Memory B cell (primary cell): ENCODE measurements around the gene RNF208.

Experiments used
- ATAC-seq: fragments of 150-1000 bp; cut with Tn5 transposase; 2 replicates; pipeline ENCODE4 v1.10.0; 2021; ENCODE audit warnings: low read depth, mild to moderate bottlenecking, moderate library complexity
- DNase-seq, 2 donors: peaks; one replicate each; pipeline ENCODE4 v3.0.0; 2022; ENCODE audit warnings: low spot score in 2 of 2
- H3K27ac Mint-ChIP-seq: one replicate; pipeline ENCODE4 v1.8.0; 2022; ENCODE audit warnings: mild to moderate bottlenecking, moderate library complexity, mixed read lengths
- H3K27me3 Mint-ChIP-seq: one replicate; pipeline ENCODE4 v1.8.0; 2022; ENCODE audit warnings: mixed read lengths
- H3K36me3 Mint-ChIP-seq: one replicate; pipeline ENCODE4 v1.8.0; 2022; ENCODE audit warnings: mild to moderate bottlenecking, mixed read lengths
- H3K4me1 Mint-ChIP-seq: one replicate; pipeline ENCODE4 v1.8.0; 2022; ENCODE audit warnings: mixed read lengths
- H3K4me3 Mint-ChIP-seq: one replicate; pipeline ENCODE4 v1.8.0; 2022; ENCODE audit warnings: mild to moderate bottlenecking, moderate library complexity, mixed read lengths
- H3K9me3 Mint-ChIP-seq: one replicate; pipeline ENCODE4 v1.8.0; 2022; ENCODE audit warnings: mixed read lengths

The RNF208 gene

GRCh38 chr9:137237759-137238726 is 16.0 kb upstream of the RNF208 start:
- Mint-ChIP-seq H3K36me3 (no peaks in the 10 kb centered on the region), H3K4me1 (peaks cover 22% of the 10 kb centered on the region), H3K27ac (no peak overlapping the region), H3K27me3 (peaks cover 6% of the 10 kb centered on the region), H3K9me3 (no peaks in the 10 kb centered on the region), H3K4me3 (peak overlapping the region; percentile 15)
- no peak for DNase-seq
- no peak for ATAC-seq

- H3K9me3 Mint-ChIP-seq, result no peaks in the 10 kb centered on the region
- no peaks in the 10 kb centered on the region for H3K36me3 Mint-ChIP-seq
- ATAC-seq (no peak), DNase-seq (no peak)
- H3K27ac Mint-ChIP-seq, result no peak overlapping the region
- H3K27me3 Mint-ChIP-seq, result peaks cover 6% of the 10 kb centered on the region
- no peak overlapping the region for H3K4me3 Mint-ChIP-seq
- H3K4me1 Mint-ChIP-seq, result peaks cover 15% of the 10 kb centered on the region
Observed at GRCh38 chr9:137236936-137237421, 14.9 kb upstream of the RNF208 start.

GRCh38 chr9:137236238-137236935 is 14.3 kb upstream of the RNF208 start:
- ATAC-seq, result peak; percentile 35
- Mint-ChIP-seq H3K4me3 (peak overlapping the region; percentile 43), H3K27ac (peak overlapping the region; percentile 14), H3K36me3 (no peaks in the 10 kb centered on the region), H3K4me1 (peaks cover 15% of the 10 kb centered on the region), H3K9me3 (no peaks in the 10 kb centered on the region), H3K27me3 (peaks cover 8% of the 10 kb centered on the region)
- peak; percentile 92 to 97 for DNase-seq

- peaks cover 15% of the 10 kb centered on the region for H3K4me1 Mint-ChIP-seq
- no peaks in the 10 kb centered on the region for H3K9me3 Mint-ChIP-seq
- H3K4me3 Mint-ChIP-seq, result peak overlapping the region; percentile 78
- H3K36me3 Mint-ChIP-seq, result no peaks in the 10 kb centered on the region
- peaks cover 8% of the 10 kb centered on the region for H3K27me3 Mint-ChIP-seq
- DNase-seq (no peak), ATAC-seq (no peak)
- H3K27ac Mint-ChIP-seq, result no peak overlapping the region
Observed at GRCh38 chr9:137235424-137236237, 13.6 kb upstream of the RNF208 start.

GRCh38 chr9:137234758-137235423 is 12.9 kb upstream of the RNF208 start:
- ATAC-seq (peak; percentile 53), DNase-seq (peak in 1 of 2 donors; percentile 47)
- H3K27me3 Mint-ChIP-seq, result peaks cover 8% of the 10 kb centered on the region
- peak overlapping the region; percentile 78 for H3K4me3 Mint-ChIP-seq
- H3K4me1 Mint-ChIP-seq, result peaks cover 15% of the 10 kb centered on the region
- no peaks in the 10 kb centered on the region for H3K36me3 Mint-ChIP-seq
- H3K27ac Mint-ChIP-seq, result no peak overlapping the region
- H3K9me3 Mint-ChIP-seq, result no peaks in the 10 kb centered on the region

GRCh38 chr9:137234055-137234697 is 12.1 kb upstream of the RNF208 start:
- no peak for ATAC-seq
- Mint-ChIP-seq H3K27ac (no peak overlapping the region), H3K36me3 (no peaks in the 10 kb centered on the region)

GRCh38 chr9:137233143-137233980 is 11.3 kb upstream of the RNF208 start:
- DNase-seq (no peak), ATAC-seq (no peak)
- Mint-ChIP-seq H3K27me3 (peaks cover 9% of the 10 kb centered on the region), H3K4me3 (no peak overlapping the region), H3K36me3 (no peaks in the 10 kb centered on the region), H3K27ac (no peak overlapping the region), H3K4me1 (peaks cover 13% of the 10 kb centered on the region), H3K9me3 (no peaks in the 10 kb centered on the region)

More at GRCh38 chr9:137234055-137234697, 12.1 kb upstream of the RNF208 start:
- Mint-ChIP-seq H3K27me3 (peaks cover 9% of the 10 kb centered on the region), H3K4me1 (peaks cover 15% of the 10 kb centered on the region), H3K4me3 (no peak overlapping the region), H3K9me3 (no peaks in the 10 kb centered on the region)
- DNase-seq, result no peak

GRCh38 chr9:137232510-137232909 is 10.5 kb upstream of the RNF208 start:
- H3K27me3 Mint-ChIP-seq, result peaks cover 11% of the 10 kb centered on the region
- ATAC-seq (no peak), DNase-seq (no peak)
- no peak overlapping the region for H3K4me3 Mint-ChIP-seq
- peaks cover 15% of the 10 kb centered on the region for H3K4me1 Mint-ChIP-seq
- H3K36me3 Mint-ChIP-seq, result peaks cover 2% of the 10 kb centered on the region
- H3K27ac Mint-ChIP-seq, result no peak overlapping the region
- H3K9me3 Mint-ChIP-seq, result no peaks in the 10 kb centered on the region

- no peak overlapping the region for H3K27ac Mint-ChIP-seq
- peaks cover 2% of the 10 kb centered on the region for H3K36me3 Mint-ChIP-seq
- no peaks in the 10 kb centered on the region for H3K9me3 Mint-ChIP-seq
- no peak overlapping the region for H3K4me3 Mint-ChIP-seq
- no peak for DNase-seq
- ATAC-seq, result no peak
- H3K27me3 Mint-ChIP-seq, result peaks cover 12% of the 10 kb centered on the region
- peaks cover 13% of the 10 kb centered on the region for H3K4me1 Mint-ChIP-seq
Observed at GRCh38 chr9:137232101-137232500, 10.1 kb upstream of the RNF208 start.

- Mint-ChIP-seq H3K27ac (no peak overlapping the region), H3K4me1 (peaks cover 13% of the 10 kb centered on the region), H3K36me3 (peaks cover 2% of the 10 kb centered on the region), H3K27me3 (peaks cover 12% of the 10 kb centered on the region), H3K4me3 (no peak overlapping the region), H3K9me3 (no peaks in the 10 kb centered on the region)
- ATAC-seq, result no peak
- no peak for DNase-seq
Observed at GRCh38 chr9:137231372-137232039, 9.5 kb upstream of the RNF208 start.

GRCh38 chr9:137230705-137231371 is 8.8 kb upstream of the RNF208 start, which contains the start of gene SLC34A3:
Gene SLC34A3, plus strand, starts transcription at chr9:137230901. Its CDS starts 802 bp downstream, at chr9:137231703.
- no peaks in the 10 kb centered on the region for H3K9me3 Mint-ChIP-seq
- H3K36me3 Mint-ChIP-seq, result peaks cover 2% of the 10 kb centered on the region
- peaks cover 13% of the 10 kb centered on the region for H3K4me1 Mint-ChIP-seq
- H3K27me3 Mint-ChIP-seq, result peaks cover 12% of the 10 kb centered on the region
- no peak for DNase-seq
- no peak within 1 kb of the TSS for H3K27ac Mint-ChIP-seq
- H3K4me3 Mint-ChIP-seq, result no peak within 1 kb of the TSS
- no peak for ATAC-seq
